Upper lobe of left lung (tissue), 4 donors: ENCODE data around the gene KLHL29.

Experiments
- CTCF ChIP-seq, 6 experiments: fragments of 450-650 bp in 4 of 6; fragments of 200-600 bp in 2 of 6; sonication (generic) in 2 of 6; IDR thresholded peaks; one replicate each; pipeline ENCODE4 v1.5.1; 2016 to 2019; ENCODE audit warnings: antibody characterized with exemption in 6 of 6
- EP300 ChIP-seq, 4 donors: sonication (generic); formaldehyde crosslinking; IDR thresholded peaks; one replicate each; pipeline ENCODE4 v1.5.1; 2017; ENCODE audit warnings: antibody characterized with exemption in 4 of 4, control low read depth in 2 of 4
- POLR2A ChIP-seq, 4 donors: fragments of 450-650 bp; IDR thresholded peaks; one replicate each; pipeline ENCODE4 v1.5.1; 2016 to 2017; ENCODE audit warnings: antibody characterized with exemption in 4 of 4, mild to moderate bottlenecking in 2 of 4
- POLR2AphosphoS5 ChIP-seq, 2 donors: sonication (generic); formaldehyde crosslinking; IDR thresholded peaks; one replicate each; pipeline ENCODE4 v1.5.1; 2017; ENCODE audit warnings: antibody characterized with exemption in 2 of 2

GRCh38 chr2:23456396-23456795, 71.4 kb downstream of the KLHL29 start:
- no peak for TF ChIP-seq CTCF (IDR thresholded peaks at IDR 0.05)
- no peak for TF ChIP-seq POLR2A (IDR thresholded peaks at IDR 0.05)
- no peak for TF ChIP-seq POLR2AphosphoS5 (IDR thresholded peaks at IDR 0.05)
- TF ChIP-seq EP300 (IDR thresholded peaks at IDR 0.05): no peak
